ENCODE measurements around the gene IFNA16.
"Not testable (repeated sequence)": the region's sequence is repeated elsewhere in the genome, so short reads cannot be mapped to it uniquely, and the experiment has no call there.

IFNA16 gene

GRCh38 chr9:21234153-21234687, 17.1 kb upstream of the IFNA16 start:
- TF ChIP-seq, protein P1, sequence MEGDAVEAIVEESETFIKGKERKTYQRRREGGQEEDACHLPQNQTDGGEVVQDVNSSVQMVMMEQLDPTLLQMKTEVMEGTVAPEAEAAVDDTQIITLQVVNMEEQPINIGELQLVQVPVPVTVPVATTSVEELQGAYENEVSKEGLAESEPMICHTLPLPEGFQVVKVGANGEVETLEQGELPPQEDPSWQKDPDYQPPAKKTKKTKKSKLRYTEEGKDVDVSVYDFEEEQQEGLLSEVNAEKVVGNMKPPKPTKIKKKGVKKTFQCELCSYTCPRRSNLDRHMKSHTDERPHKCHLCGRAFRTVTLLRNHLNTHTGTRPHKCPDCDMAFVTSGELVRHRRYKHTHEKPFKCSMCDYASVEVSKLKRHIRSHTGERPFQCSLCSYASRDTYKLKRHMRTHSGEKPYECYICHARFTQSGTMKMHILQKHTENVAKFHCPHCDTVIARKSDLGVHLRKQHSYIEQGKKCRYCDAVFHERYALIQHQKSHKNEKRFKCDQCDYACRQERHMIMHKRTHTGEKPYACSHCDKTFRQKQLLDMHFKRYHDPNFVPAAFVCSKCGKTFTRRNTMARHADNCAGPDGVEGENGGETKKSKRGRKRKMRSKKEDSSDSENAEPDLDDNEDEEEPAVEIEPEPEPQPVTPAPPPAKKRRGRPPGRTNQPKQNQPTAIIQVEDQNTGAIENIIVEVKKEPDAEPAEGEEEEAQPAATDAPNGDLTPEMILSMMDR (IDR thresholded peaks at IDR 0.05): no peak
- Histone ChIP-seq H2AFZ (no peak overlapping the region), H3K9ac (no peak overlapping the region), H3K4me1 (no peaks in the 10 kb centered on the region), H3K27ac (no peak overlapping the region), H3K4me3 (ENCODE audit: low read depth, low read length) (no peak overlapping the region), H3K9me3 (ENCODE audit: control insufficient read depth, low read length) (no peaks in the 10 kb centered on the region), H3K36me3 (ENCODE audit: control insufficient read depth, insufficient read depth, low read length) (no peaks in the 10 kb centered on the region), H3K79me2 (no peaks in the 10 kb centered on the region), H3K27me3 (ENCODE audit: control insufficient read depth, insufficient read depth, low read length) (no peaks in the 10 kb centered on the region), H3K4me2 (ENCODE audit: low read length) (no peak overlapping the region)

- Histone ChIP-seq H3K27me3 (ENCODE audit: control insufficient read depth, insufficient read depth, low read length) (no peaks in the 10 kb centered on the region), H3K9ac (no peak overlapping the region), H2AFZ (no peak overlapping the region), H3K4me3 (ENCODE audit: low read depth, low read length) (no peak overlapping the region), H3K36me3 (ENCODE audit: control insufficient read depth, insufficient read depth, low read length) (no peaks in the 10 kb centered on the region), H3K79me2 (no peaks in the 10 kb centered on the region), H3K4me1 (no peaks in the 10 kb centered on the region), H3K4me2 (ENCODE audit: low read length) (no peak overlapping the region), H3K9me3 (ENCODE audit: control insufficient read depth, low read length) (no peaks in the 10 kb centered on the region), H3K27ac (no peak overlapping the region)
- TF ChIP-seq, protein P1 (IDR thresholded peaks at IDR 0.05): no peak
Measured at GRCh38 chr9:21233258-21233657, 16.1 kb upstream of the IFNA16 start.

GRCh38 chr9:21228122-21228521, 11.0 kb upstream of the IFNA16 start, which contains the start of gene IFNA17:
IFNA17 (minus strand) TSS chr9:21228222; CDS start chr9:21228173, 49 bp downstream.
- H3K9me3 ChIP-seq (ENCODE audit: control insufficient read depth, low read length): no peaks in the 10 kb centered on the region

DNA sequence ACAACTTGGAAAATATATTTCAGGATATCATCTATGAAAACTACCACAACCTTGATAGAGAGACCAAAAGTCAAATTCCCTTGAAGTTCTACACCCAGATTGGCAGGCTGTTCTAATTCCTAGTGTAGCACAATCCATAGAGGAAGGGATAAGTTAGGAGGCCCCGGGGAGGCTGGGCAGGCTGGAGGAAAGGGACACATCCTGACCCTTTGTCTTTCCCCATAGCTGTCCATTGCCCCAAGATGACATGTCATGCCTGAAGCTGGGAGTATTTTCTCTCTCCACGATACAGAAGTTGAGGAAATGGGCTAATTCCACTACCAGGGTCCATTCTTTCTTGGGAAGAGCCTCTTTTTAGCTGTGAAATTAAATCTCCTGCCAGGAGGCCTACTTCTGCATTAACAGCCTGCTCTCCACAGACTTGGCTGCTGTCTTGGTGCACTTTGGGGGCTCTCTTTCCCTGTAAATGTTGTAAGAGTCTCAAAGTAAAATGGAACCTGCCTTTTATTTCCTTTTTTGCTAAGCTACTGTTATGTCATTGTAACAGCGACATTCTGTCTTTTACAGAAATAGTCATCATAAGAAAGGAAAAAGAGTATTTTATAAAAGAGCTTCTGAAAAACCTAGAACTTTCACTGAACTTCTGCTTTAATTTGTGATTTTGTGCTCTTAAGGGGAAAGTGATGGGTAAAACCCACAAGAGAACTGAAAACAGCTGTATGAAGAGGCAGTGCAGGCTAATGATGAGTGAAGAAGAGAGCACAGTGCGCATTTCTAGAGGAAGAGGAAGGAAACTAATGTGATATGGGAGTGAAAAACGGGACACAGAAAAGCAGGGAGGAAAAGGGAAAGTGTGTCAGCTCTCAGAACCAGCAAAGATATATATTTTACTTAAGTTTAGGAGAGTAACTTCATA, 3.4 kb downstream of the IFNA16 start:
- not testable (repeated sequence) for H3K36me3 ChIP-seq (ENCODE audit: control insufficient read depth, insufficient read depth, low read length); H3K9ac ChIP-seq; H3K4me2 ChIP-seq (ENCODE audit: low read length); H3K4me3 ChIP-seq (ENCODE audit: low read depth, low read length); H3K4me1 ChIP-seq; H3K9me3 ChIP-seq (ENCODE audit: control insufficient read depth, low read length); H3K27ac ChIP-seq; H2AFZ ChIP-seq; H3K27me3 ChIP-seq (ENCODE audit: control insufficient read depth, insufficient read depth, low read length); H3K79me2 ChIP-seq

More at GRCh38 chr9:21228122-21228521, 11.0 kb upstream of the IFNA16 start, which contains the start of gene IFNA17:
- Histone ChIP-seq H3K9ac (no peak within 1 kb of the TSS), H3K27me3 (ENCODE audit: control insufficient read depth, insufficient read depth, low read length) (no peaks in the 10 kb centered on the region), H3K4me1 (no peaks in the 10 kb centered on the region), H3K4me2 (ENCODE audit: low read length) (no peak within 1 kb of the TSS), H3K36me3 (ENCODE audit: control insufficient read depth, insufficient read depth, low read length) (no peaks in the 10 kb centered on the region), H3K27ac (no peak within 1 kb of the TSS), H3K4me3 (ENCODE audit: low read depth, low read length) (no peak within 1 kb of the TSS), H2AFZ (no peak within 1 kb of the TSS), H3K79me2 (no peaks in the 10 kb centered on the region)
- TF ChIP-seq, protein P1 (IDR thresholded peaks at IDR 0.05): no peak

GRCh38 chr9:21212160-21212559, 5.0 kb downstream of the IFNA16 start:
- not testable (repeated sequence) for H3K27ac ChIP-seq; H3K4me3 ChIP-seq (ENCODE audit: low read depth, low read length); H3K9ac ChIP-seq; H2AFZ ChIP-seq; H3K4me1 ChIP-seq; H3K9me3 ChIP-seq (ENCODE audit: control insufficient read depth, low read length); H3K36me3 ChIP-seq (ENCODE audit: control insufficient read depth, insufficient read depth, low read length); H3K4me2 ChIP-seq (ENCODE audit: low read length); H3K27me3 ChIP-seq (ENCODE audit: control insufficient read depth, insufficient read depth, low read length); H3K79me2 ChIP-seq

GRCh38 chr9:21210782-21211181, 6.3 kb downstream of the IFNA16 start:
- not testable (repeated sequence) for H3K9ac ChIP-seq; H3K9me3 ChIP-seq (ENCODE audit: control insufficient read depth, low read length); H3K4me3 ChIP-seq (ENCODE audit: low read depth, low read length)

More at GRCh38 chr9:21210782-21211181, 6.3 kb downstream of the IFNA16 start:
- not testable (repeated sequence) for H3K4me2 ChIP-seq (ENCODE audit: low read length); H3K36me3 ChIP-seq (ENCODE audit: control insufficient read depth, insufficient read depth, low read length); H3K79me2 ChIP-seq; H3K27me3 ChIP-seq (ENCODE audit: control insufficient read depth, insufficient read depth, low read length); H3K4me1 ChIP-seq; H3K27ac ChIP-seq; H2AFZ ChIP-seq

Data from parathyroid adenoma (tissue), 2 donors.